HG03565 (cell line): ENCODE data around the gene AQP1.
A peak's percentile ranks its signal among the peaks of the same experiment; 100 is the strongest.

ENCODE experiments used
- ATAC-seq: cut with Tn5 transposase; IDR thresholded peaks from one replicate; pipeline ENCODE4 v1.9.1; 2021; ENCODE audit warnings: mild to moderate bottlenecking, moderate library complexity; ENCODE audit not compliant: unreplicated experiment

AQP1 gene

GRCh38 chr7:30971440-30971839, 59.8 kb downstream of the AQP1 start:
- no peak for ATAC-seq

- ATAC-seq = no peak
Measured at GRCh38 chr7:30971840-30972563, 60.3 kb downstream of the AQP1 start.

- ATAC-seq = no peak
Measured at GRCh38 chr7:30973292-30973691, 61.6 kb downstream of the AQP1 start.

GRCh38 chr7:30973791-30974604, 62.3 kb downstream of the AQP1 start:
- ATAC-seq = no peak

- peak; percentile 94 for ATAC-seq
Measured at GRCh38 chr7:30974605-30975255, 63.1 kb downstream of the AQP1 start.
